OCI-LY7 (cell line): ENCODE results near the gene SMG1. TPM values are rescaled to one million over a fixed set of nuclear protein-coding genes. Genes with fewer than 3 reads are reported as not detected.

ENCODE experiments used
- BruUV-seq: library from RNA; stranded (reverse); fragments of 400-500 nt; replicated peaks from 2 replicates; lab custom pipeline; 2021; lab: Mats Ljungman, UMichigan
- CTCF ChIA-PET: fragments of 300-600 bp; sonication (Branson Sonifier 250); formaldehyde crosslinking; loops from one replicate; lab custom pipeline; 2022; ENCODE audit warnings: antibody characterized with exemption; ENCODE audit not compliant: unreplicated experiment; lab: Charles Lee
- POLR2A ChIA-PET: fragments of 300-600 bp; sonication (Branson Sonifier 250); formaldehyde crosslinking; loops from one replicate; lab custom pipeline; 2022; ENCODE audit warnings: antibody characterized with exemption; lab: Charles Lee
- DNase-seq: peaks from one replicate; pipeline ENCODE4 v3.0.0-alpha.2; 2015; ENCODE audit warnings: low spot score
- H2AFZ ChIP-seq: fragments of 200-600 bp; sonication (generic), shearing (Covaris generic); 2 replicates; pipeline ENCODE4 v1.6.1; 2014; ENCODE audit warnings: mild to moderate bottlenecking, antibody characterized with exemption, low read length, moderate library complexity
- H3K27ac ChIP-seq: fragments of 200-600 bp; sonication (generic); 2 replicates; pipeline ENCODE4 v1.5.1; 2014; ENCODE audit warnings: mixed run types, low read depth, mild to moderate bottlenecking, moderate library complexity, low read length, inconsistent platforms; ENCODE audit not compliant: poor library complexity, severe bottlenecking
- H3K36me3 ChIP-seq: fragments of 200-600 bp; sonication (generic); 2 replicates; pipeline ENCODE4 v1.6.1; 2014; ENCODE audit warnings: mild to moderate bottlenecking, antibody characterized with exemption, low read length, moderate library complexity, mixed read lengths; ENCODE audit not compliant: insufficient read depth
- H3K4me1 ChIP-seq: fragments of 200-600 bp; sonication (generic); 2 replicates; pipeline ENCODE4 v1.5.1; 2014; ENCODE audit warnings: mild to moderate bottlenecking, low read length; ENCODE audit not compliant: insufficient read depth, poor library complexity, severe bottlenecking
- H3K4me2 ChIP-seq: fragments of 200-600 bp; sonication (generic); 2 replicates; pipeline ENCODE4 v1.6.1; 2014; ENCODE audit warnings: mild to moderate bottlenecking, low read length
- H3K4me3 ChIP-seq: fragments of 200-600 bp; sonication (generic); 2 replicates; pipeline ENCODE4 v1.5.1; 2014; ENCODE audit warnings: mild to moderate bottlenecking, low read depth, low read length; ENCODE audit not compliant: poor library complexity, severe bottlenecking
- H3K79me2 ChIP-seq: fragments of 200-600 bp; sonication (generic); 2 replicates; pipeline ENCODE4 v1.6.1; 2016; ENCODE audit warnings: low read depth, mild to moderate bottlenecking, low read length, moderate library complexity, mixed read lengths; ENCODE audit not compliant: insufficient read depth
- H3K9me2 ChIP-seq: fragments of 200-600 bp; sonication (generic); 2 replicates; pipeline ENCODE4 v1.6.1; 2016; ENCODE audit warnings: mild to moderate bottlenecking, low read length, mixed read lengths; ENCODE audit not compliant: insufficient read depth
- H3K9me3 ChIP-seq: fragments of 200-600 bp; sonication (generic); 2 replicates; pipeline ENCODE4 v1.6.1; 2014; ENCODE audit warnings: mild to moderate bottlenecking, mixed run types, low read length, mixed read lengths
- H4K20me1 ChIP-seq: fragments of 200-600 bp; sonication (generic); 2 replicates; pipeline ENCODE4 v1.6.1; 2014; ENCODE audit warnings: mild to moderate bottlenecking, antibody characterized with exemption, low read length, moderate library complexity, mixed read lengths; ENCODE audit not compliant: insufficient read depth
- CTCF ChIP-seq: fragments of 200-600 bp; sonication (generic); conservative IDR thresholded peaks from 2 replicates; pipeline ENCODE4 v1.5.1; 2014; ENCODE audit warnings: mild to moderate bottlenecking, antibody characterized with exemption, low read length, moderate library complexity, mixed read lengths
- EZH2phosphoT487 ChIP-seq: fragments of 200-600 bp; sonication (generic); IDR thresholded peaks from 2 replicates; pipeline ENCODE4 v1.6.1; 2018; ENCODE audit warnings: low read depth, borderline replicate concordance, mild to moderate bottlenecking, mixed run types, antibody characterized with exemption, low read length, moderate library complexity, mixed read lengths
- intact Hi-C: fragments of 100-400 bp; cut with micrococcal nuclease; formaldehyde crosslinking; loops from one replicate; pipeline ENCODE4 v1.10.0; 2022; ENCODE audit not compliant: unreplicated experiment
- total RNA-seq, 2 experiments: library from RNA; depleted of rRNA in 1 of 2; stranded (reverse); fragments of >200 nt in 1 of 2; shearing (Covaris generic) in 1 of 2; gene quantifications; 2 replicates each; pipeline ENCODE4 v1.2.3, GENCODE V29; 2014 to 2022

Gene SMG1
- total RNA-seq, 2 experiments from 2014 or later, result 106 to 199 TPM

- no peak for DNase-seq
- H4K20me1 ChIP-seq, result no peaks in the 10 kb centered on the region
- no TSS peak for BruUV-seq
- ChIA-PET POLR2A (interaction anchor here (0.6 kb wide), 1 partner anchor 88 kb away, joined by 3 read pairs; no protein-coding TSS in a partner anchor), CTCF (no interaction called here)
- H3K9me3 ChIP-seq, result no peaks in the 10 kb centered on the region
- H3K36me3 ChIP-seq, result no peaks in the 10 kb centered on the region
- H2AFZ ChIP-seq, result no peak overlapping the region
- H3K4me1 ChIP-seq, result peaks cover 11% of the 10 kb centered on the region
- no peaks in the 10 kb centered on the region for H3K9me2 ChIP-seq
- H3K79me2 ChIP-seq, result no peaks in the 10 kb centered on the region
- TF ChIP-seq CTCF (no peak), EZH2phosphoT487 (no peak)
- intact Hi-C loops, result no loop called here
- no peak overlapping the region for H3K4me2 ChIP-seq
- H3K4me3 ChIP-seq, result no peak overlapping the region
- H3K27ac ChIP-seq, result no peak overlapping the region
Observed at GRCh38 chr16:18936727-18937340, 10.6 kb upstream of the SMG1 start.

- intact Hi-C loops, result no loop called here
- TF ChIP-seq EZH2phosphoT487 (no peak), CTCF (no peak)
- Histone ChIP-seq H4K20me1 (no peaks in the 10 kb centered on the region), H3K9me3 (no peaks in the 10 kb centered on the region), H3K27ac (no peak overlapping the region), H3K4me2 (no peak overlapping the region), H2AFZ (no peak overlapping the region), H3K79me2 (no peaks in the 10 kb centered on the region), H3K36me3 (no peaks in the 10 kb centered on the region), H3K9me2 (no peaks in the 10 kb centered on the region), H3K4me3 (no peak overlapping the region), H3K4me1 (peaks cover 19% of the 10 kb centered on the region)
- no TSS peak for BruUV-seq
- POLR2A ChIA-PET, result interaction anchor here (0.6 to 0.9 kb wide), 2 partner anchors 12 to 132 kb away, joined by 3 read pairs; partner anchors contain the start of gene ARL6IP1
- no peak for DNase-seq
- CTCF ChIA-PET, result no interaction called here
Observed at GRCh38 chr16:18933501-18933900, 7.3 kb upstream of the SMG1 start.
